ENCODE measurements around the gene ABHD1. TPM values are rescaled to one million over a fixed set of nuclear protein-coding genes. Genes with fewer than 3 reads are reported as not detected.
"Not testable (repeated sequence)": the region's sequence is repeated elsewhere in the genome, so short reads cannot be mapped to it uniquely, and the experiment has no call there.

ABHD1 gene
- polyA plus RNA-seq (ENCODE audit: insufficient read length) = 1.4 TPM
- long read RNA-seq, donor 1, partial matches to known transcripts = 0 of 8 reads
- long read RNA-seq, donor 1, other reads (novel, unspliced or antisense) = 5 of 8 reads
- long read RNA-seq, donor 2 = 0 reads
- long read RNA-seq, donor 3 = 0 reads
- long read RNA-seq, donor 4 = 0 reads
- long read RNA-seq, donor 5 = 0 reads
- long read RNA-seq, donor 6, partial matches to known transcripts = 0 of 2 reads
- long read RNA-seq, donor 6, other reads (novel, unspliced or antisense) = 0 of 2 reads
- long read RNA-seq, donor 7, partial matches to known transcripts = 0 of 1 reads
- long read RNA-seq, donor 7, other reads (novel, unspliced or antisense) = 0 of 1 reads
- long read RNA-seq, donor 8, partial matches to known transcripts = 0 of 5 reads
- long read RNA-seq, donor 8, other reads (novel, unspliced or antisense) = 5 of 5 reads

GRCh38 chr2:27123302-27124150 is at the start of gene ABHD1:
Gene ABHD1, plus strand, starts transcription at chr2:27123815. Its CDS starts 134 bp downstream, at chr2:27123949.
- peak; percentile 25 for DNase-seq

GRCh38 chr2:27074738-27075565 is 48.7 kb upstream of the ABHD1 start:
- DNase-seq = no peak

- not testable (repeated sequence) for DNase-seq
Observed at GRCh38 chr2:27075566-27075871, 48.1 kb upstream of the ABHD1 start.

- no peak for DNase-seq
Observed at GRCh38 chr2:27076323-27076722, 47.3 kb upstream of the ABHD1 start.

GRCh38 chr2:27077231-27077630 is 46.4 kb upstream of the ABHD1 start:
- no peak for DNase-seq

GRCh38 chr2:27078267-27079194 is 45.1 kb upstream of the ABHD1 start, which contains the start of gene EMILIN1:
Gene EMILIN1, plus strand, starts transcription at chr2:27078615. Its CDS starts 451 bp downstream, at chr2:27079066.
- peak; percentile 85 for DNase-seq

GRCh38 chr2:27079233-27080139 is 44.1 kb upstream of the ABHD1 start:
- DNase-seq = no peak

- DNase-seq = no peak
Observed at GRCh38 chr2:27080140-27080469, 43.5 kb upstream of the ABHD1 start.

- no peak for DNase-seq
Observed at GRCh38 chr2:27080603-27080936, 43.0 kb upstream of the ABHD1 start.

GRCh38 chr2:27081984-27082772 is 41.4 kb upstream of the ABHD1 start:
- DNase-seq = no peak

- DNase-seq = no peak
Observed at GRCh38 chr2:27082773-27083409, 40.7 kb upstream of the ABHD1 start.

- no peak for DNase-seq
Observed at GRCh38 chr2:27083410-27084296, 40.0 kb upstream of the ABHD1 start.

- no peak for DNase-seq
Observed at GRCh38 chr2:27084297-27085061, 39.1 kb upstream of the ABHD1 start.

GRCh38 chr2:27085062-27085672 is 38.4 kb upstream of the ABHD1 start:
- no peak for DNase-seq

- no peak for DNase-seq
Observed at GRCh38 chr2:27085673-27086089, 37.9 kb upstream of the ABHD1 start.

GRCh38 chr2:27086090-27086723 is 37.4 kb upstream of the ABHD1 start:
- DNase-seq = peak; percentile 93

All from left kidney (tissue), 8 donors.